NCI-H128 (cell line): ENCODE measurements around the gene SOAT2.
"Not testable (repeated sequence)": the region's sequence is repeated elsewhere in the genome, so short reads cannot be mapped to it uniquely, and the experiment has no call there.

Experiments
- DNase-seq: peaks from one replicate; lab custom pipeline; 2025; ENCODE audit not compliant: unreplicated experiment; lab: John Stamatoyannopoulos, UW

Gene SOAT2

GRCh38 chr12:53103860-53104305 is 597 bp downstream of the SOAT2 start:
- no peak for DNase-seq

GRCh38 chr12:53105256-53105655 is 2.0 kb downstream of the SOAT2 start:
- DNase-seq: no peak

- DNase-seq: no peak
These were observed 2.6 kb downstream of the SOAT2 start for GRCh38 chr12:53105712-53106439.

- no peak for DNase-seq
These were observed 3.8 kb downstream of the SOAT2 start for GRCh38 chr12:53107122-53107521.

GRCh38 chr12:53112431-53112830 is 9.1 kb downstream of the SOAT2 start:
- not testable (repeated sequence) for DNase-seq

GRCh38 chr12:53113136-53113705 is 9.9 kb downstream of the SOAT2 start:
- DNase-seq: no peak

GRCh38 chr12:53113951-53114350 is 10.7 kb downstream of the SOAT2 start:
- DNase-seq: no peak

GRCh38 chr12:53115112-53115890 is 12.0 kb downstream of the SOAT2 start:
- no peak for DNase-seq

- no peak for DNase-seq
These were observed 12.8 kb downstream of the SOAT2 start for GRCh38 chr12:53115891-53116648.

- DNase-seq: no peak
These were observed 15.5 kb downstream of the SOAT2 start for GRCh38 chr12:53118751-53119300.

- no peak for DNase-seq
These were observed 17.6 kb downstream of the SOAT2 start for GRCh38 chr12:53120685-53121525.

- no peak for DNase-seq
These were observed 19.7 kb downstream of the SOAT2 start for GRCh38 chr12:53122961-53123468.

GRCh38 chr12:53123578-53124351 is 20.5 kb downstream of the SOAT2 start:
- DNase-seq: no peak

- no peak for DNase-seq
These were observed 21.1 kb downstream of the SOAT2 start for GRCh38 chr12:53124352-53124723.

- no peak for DNase-seq
These were observed 23.9 kb downstream of the SOAT2 start for GRCh38 chr12:53127169-53127568.

GRCh38 chr12:53128780-53129569 is 25.7 kb downstream of the SOAT2 start:
- no peak for DNase-seq

- DNase-seq: no peak
These were observed 28.6 kb downstream of the SOAT2 start for GRCh38 chr12:53131844-53132243.

GRCh38 chr12:53133722-53134121 is 30.4 kb downstream of the SOAT2 start:
- no peak for DNase-seq
